RPMI7951 (cell line): ENCODE measurements around the gene MYADML2. TPM values are rescaled to one million over a fixed set of nuclear protein-coding genes. Genes with fewer than 3 reads are reported as not detected.
A peak's percentile ranks its signal among the peaks of the same experiment; 100 is the strongest.

Experiments
- DNase-seq: peaks from one replicate; pipeline ENCODE4 v3.0.0-alpha.2; 2012; ENCODE audit warnings: low read depth
- total RNA-seq: library from RNA; depleted of rRNA; stranded (reverse); fragments of >200 nt; shearing (Covaris generic); gene quantifications from 2 replicates; pipeline ENCODE4 v1.2.3, GENCODE V29; 2014; rRNA removed

MYADML2 gene
- total RNA-seq, 1 experiment from 2014 or later: not detected

DNA sequence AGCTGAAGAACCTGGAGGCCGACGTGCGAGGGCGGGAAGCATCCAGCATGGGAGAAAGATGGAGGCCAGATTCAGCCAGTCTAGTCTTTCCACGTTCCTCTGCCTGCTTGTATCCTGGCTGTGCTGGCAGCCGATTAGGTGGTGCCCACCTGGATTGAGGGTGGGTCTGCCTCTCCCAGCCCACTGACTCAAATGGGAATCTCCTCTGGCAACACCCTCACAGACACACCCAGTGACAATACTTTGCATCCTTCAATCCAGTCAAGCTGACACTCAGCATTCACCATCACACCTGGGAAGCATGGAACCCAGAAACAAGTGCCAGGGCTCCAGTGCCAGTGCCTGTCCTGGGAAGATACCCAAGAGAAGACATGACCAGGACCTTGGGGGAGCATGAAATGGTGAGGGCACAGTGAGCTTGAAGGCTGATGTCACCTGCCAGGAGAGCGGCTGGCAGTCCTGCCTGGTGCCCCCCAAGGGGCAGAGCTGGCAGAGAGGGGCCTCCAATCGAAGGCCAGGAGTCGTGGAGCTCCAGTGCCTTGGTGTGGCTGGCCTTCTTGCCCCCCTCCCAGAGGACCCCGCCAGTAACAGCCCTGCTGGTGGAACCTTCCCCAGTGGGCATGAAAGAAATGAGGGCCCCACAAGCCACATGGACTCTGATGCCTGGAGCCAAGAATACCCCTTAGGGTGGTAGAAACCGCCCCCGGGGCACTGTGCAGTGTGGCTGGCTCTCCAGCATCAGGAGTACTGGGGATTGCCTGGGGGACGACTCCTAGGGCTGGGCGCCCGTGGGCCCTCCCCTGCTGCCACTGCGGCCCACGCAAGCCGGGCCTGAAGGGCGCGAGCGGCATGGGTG lies 45.6 kb downstream of the MYADML2 start:
- no peak for DNase-seq

DNA sequence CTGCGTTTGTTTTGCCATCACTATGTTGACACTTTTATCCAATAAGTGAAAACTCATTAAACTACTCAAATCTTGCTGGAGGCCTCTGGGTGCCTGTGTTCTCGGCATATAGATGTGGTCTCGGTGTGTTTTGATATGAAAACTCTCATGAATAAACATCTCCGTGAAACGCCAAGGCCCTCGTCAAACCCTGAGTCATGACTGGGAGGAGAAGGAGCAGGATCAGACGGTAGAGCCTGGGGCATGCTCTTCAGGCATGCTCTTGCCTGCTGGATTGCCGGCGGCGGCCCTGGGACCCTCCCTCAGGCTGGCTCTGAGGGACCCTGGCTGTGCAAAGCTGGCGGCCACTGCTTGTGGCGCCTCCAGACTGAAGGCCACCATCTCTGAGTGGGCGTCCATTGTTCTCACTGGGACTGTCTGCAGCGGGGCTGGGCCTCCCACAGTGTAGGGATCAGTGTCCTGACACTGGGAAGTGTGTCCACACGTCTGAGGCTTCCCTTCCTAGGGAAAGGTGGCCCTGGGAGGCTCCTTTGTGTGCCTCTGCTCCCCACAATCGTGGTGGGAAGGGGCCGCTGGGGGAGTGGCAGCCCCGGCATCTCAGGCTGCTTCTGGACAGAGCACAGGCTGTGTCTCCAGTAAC lies 46.7 kb downstream of the MYADML2 start:
- DNase-seq: no peak

DNA sequence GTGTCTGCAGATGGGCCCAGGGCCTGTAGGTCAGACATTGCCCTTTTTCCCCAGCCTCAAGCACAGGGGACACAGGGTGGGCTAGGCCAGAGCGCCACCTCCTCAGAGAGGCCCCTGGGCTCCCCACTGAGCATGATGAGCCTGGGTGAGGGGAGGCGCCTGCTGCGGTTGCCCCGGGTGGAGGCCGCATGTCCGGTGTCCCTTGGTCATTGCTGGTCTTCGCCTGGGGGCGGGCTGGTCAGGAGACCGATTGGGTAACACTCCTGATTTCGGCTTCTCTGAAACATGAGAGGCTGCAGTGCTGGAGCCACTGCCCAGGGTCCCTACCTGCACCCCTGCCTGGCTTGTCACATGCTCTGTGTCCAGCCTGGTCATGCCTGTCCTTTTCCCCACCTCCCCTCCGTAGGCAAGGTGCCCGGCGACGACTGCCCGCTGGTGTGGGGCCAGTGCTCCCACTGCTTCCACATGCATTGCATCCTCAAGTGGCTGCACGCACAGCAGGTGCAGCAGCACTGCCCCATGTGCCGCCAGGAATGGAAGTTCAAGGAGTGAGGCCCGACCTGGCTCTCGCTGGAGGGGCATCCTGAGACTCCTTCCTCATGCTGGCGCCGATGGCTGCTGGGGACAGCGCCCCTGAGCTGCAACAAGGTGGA lies 47.4 kb downstream of the MYADML2 start:
- no peak for DNase-seq

DNA sequence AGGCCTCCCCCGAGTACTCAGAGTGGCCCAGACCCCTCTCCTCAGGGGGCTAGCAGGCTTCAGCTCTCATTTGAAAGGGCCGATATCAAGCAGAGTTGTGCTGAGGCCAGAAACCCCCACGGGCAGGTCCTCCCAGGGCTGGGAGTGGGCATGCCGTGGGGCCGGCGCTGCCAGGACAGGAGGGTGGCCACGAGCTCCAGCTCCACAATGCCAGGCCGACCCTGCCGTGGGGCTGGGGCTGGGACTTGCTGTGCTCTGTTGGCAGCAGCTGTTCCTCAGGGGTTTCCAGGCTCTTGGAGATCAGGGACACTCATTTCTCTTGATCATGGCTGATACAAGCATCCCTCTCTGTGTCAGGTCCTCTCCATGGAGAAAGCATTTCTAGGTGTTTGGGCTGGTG lies 48.1 kb downstream of the MYADML2 start:
- no peak for DNase-seq

DNA sequence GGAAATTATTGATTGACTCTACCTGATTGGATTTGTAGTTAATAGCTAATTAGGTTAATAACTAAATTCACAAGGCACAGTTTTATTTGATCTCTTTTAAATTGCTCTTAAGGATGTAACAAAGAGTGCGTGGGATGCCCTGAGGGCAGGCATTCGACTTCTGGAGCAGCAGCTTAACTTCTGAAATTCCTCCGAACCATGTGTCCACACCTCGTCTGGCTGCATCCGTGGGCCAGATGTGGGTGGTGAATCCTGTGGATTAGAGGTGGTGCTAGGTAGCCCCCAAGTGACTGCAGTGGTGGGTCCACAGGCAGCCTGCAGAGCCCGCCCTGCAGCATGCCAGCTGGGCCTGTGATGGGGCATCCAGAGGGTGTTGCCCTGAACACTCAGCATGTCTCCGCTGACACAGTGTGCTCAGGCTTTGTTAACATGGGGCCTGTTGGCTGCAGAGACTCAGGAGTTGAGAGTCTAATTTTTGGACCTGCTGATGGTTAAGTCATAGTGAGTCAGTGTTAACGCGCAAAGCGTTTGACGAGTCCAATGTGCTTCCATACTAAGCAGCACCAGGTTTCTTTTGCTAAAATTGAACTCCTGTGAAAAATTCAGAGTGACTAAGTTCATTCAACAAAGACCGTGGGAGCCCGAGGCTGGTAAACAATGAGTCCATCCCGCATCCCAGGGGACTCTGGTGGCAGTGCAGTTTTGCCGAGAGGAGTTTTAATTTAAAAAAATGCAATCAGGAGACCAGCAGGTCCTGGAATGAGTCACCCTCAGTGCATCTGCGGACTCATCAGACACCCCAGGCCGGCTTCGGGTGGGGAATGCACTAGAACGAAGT lies 48.8 kb downstream of the MYADML2 start:
- peak; percentile 94 for DNase-seq

DNA sequence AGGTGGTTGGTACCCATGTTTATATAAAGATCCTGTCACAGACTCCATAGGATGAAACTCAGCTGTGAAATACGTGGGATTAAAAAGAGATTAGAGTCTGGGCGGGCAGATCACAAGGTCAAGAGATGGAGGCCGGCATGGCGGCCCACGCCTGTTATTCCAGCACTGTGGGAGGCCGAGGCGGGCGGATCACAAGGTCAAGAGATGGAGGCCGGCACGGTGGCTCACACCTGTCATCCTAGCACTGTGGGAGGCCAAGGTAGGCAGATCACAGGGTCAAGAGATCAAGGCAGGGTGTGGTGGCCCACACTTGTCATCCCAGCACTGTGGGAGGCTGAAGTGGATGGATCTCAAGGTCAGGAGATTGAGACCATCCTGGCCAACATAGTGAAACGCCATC lies 51.6 kb downstream of the MYADML2 start:
- no peak for DNase-seq

DNA sequence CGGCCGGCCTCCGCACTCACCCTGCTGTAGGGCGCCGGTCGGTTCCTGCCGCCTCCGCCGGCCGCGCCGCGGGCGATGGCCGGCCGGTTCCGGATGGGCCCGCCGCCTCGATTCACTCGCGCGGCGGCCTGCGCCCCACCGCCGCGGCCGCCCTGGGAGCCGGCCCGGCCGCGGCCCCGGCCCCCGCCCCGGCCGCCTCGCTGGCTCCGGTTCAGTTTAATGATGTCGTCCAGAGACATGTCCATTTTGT lies 55.8 kb downstream of the MYADML2 start:
- DNase-seq: no peak

DNA sequence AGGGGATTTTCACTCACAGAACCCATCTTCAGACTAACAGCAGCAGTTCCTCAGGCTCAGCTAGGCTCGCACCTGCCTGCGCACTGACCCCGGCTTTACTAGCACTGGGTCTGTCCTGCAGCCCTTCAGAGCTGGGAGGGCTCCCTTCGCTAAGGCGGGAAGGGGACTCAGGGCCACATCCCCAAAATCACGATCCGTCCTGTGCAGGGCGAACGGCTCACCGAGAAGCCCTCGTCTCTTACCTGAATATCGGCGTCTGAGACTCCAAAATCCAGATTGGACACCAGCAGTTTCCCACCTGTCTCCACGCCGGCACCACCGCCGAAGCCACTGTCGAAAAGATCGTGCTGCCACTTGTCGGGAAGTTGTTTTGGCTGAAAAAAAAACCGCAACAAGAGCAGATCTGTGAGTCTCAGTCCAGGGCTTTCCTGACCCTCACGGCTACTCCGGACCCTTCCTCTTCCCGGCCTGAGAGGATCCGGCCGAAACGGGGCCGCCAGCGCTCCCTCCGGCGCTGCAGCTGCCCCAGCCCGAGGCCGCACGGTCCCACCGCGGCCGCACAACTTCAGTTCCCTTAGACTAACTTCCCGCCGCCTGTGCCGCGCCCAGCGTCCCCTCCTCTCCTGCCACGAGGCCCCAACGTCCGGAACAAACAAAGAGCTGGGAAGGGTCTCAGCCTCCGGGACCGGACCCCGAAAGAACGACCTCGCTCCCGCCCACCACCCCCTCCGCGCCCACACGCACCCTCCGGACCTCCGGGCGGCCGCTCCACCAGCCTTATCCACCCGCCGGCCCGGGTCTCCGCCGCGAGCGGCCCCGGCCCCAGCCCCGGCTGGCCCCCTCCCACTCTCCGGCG lies 56.4 kb downstream of the MYADML2 start:
- DNase-seq: no peak

Other genes with a start within 250 kb of the MYADML2 start
- gene MRPL12, start 243.9 kb downstream of the MYADML2 start, total RNA-seq: 12.6 and 13.0 TPM in 2 replicates
- gene SLC25A10, start 234.9 kb downstream of the MYADML2 start, total RNA-seq: 45.9 and 53.0 TPM in 2 replicates
- gene GCGR, start 143.1 kb downstream of the MYADML2 start, total RNA-seq: not detected in 2 replicates
- 34.1 and 48.1 TPM in 2 replicates for gene MCRIP1, start 113.9 kb downstream of the MYADML2 start, total RNA-seq
- gene PPP1R27, start 112.2 kb downstream of the MYADML2 start, total RNA-seq: not detected in 2 replicates
- 666 and 757 TPM in 2 replicates for gene P4HB, start 86.7 kb downstream of the MYADML2 start, total RNA-seq
- 137 and 170 TPM in 2 replicates for gene ARHGDIA, start 75.9 kb downstream of the MYADML2 start, total RNA-seq
- 159 and 274 TPM in 2 replicates for gene ALYREF, start 55.6 kb downstream of the MYADML2 start, total RNA-seq
- 241 and 342 TPM in 2 replicates for gene ANAPC11, start 55.5 kb downstream of the MYADML2 start, total RNA-seq
- gene NPB, start 45.0 kb downstream of the MYADML2 start, total RNA-seq: 3.7 and 3.9 TPM in 2 replicates
- gene PCYT2, start 35.8 kb downstream of the MYADML2 start, total RNA-seq: 39.7 and 45.7 TPM in 2 replicates
- 10.0 and 10.1 TPM in 2 replicates for gene SIRT7, start 29.1 kb downstream of the MYADML2 start, total RNA-seq
- 10.1 TPM in 2 replicates for gene MAFG, start 19.5 kb downstream of the MYADML2 start, total RNA-seq
- 36.4 and 53.4 TPM in 2 replicates for gene PYCR1, start 9.9 kb downstream of the MYADML2 start, total RNA-seq
- 0.24 TPM in 1 of 2 replicates, not detected in the other for gene NOTUM, start 14.0 kb upstream of the MYADML2 start, total RNA-seq
- 18.1 and 18.5 TPM in 2 replicates for gene ASPSCR1, start 30.4 kb upstream of the MYADML2 start, total RNA-seq
- 119 and 144 TPM in 2 replicates for gene CENPX, start 75.6 kb upstream of the MYADML2 start, total RNA-seq
- 8.1 and 17.6 TPM in 2 replicates for gene LRRC45, start 76.1 kb upstream of the MYADML2 start, total RNA-seq
- 10.7 and 13.1 TPM in 2 replicates for gene RAC3, start 84.4 kb upstream of the MYADML2 start, total RNA-seq
- gene DCXR, start 90.5 kb upstream of the MYADML2 start, total RNA-seq: 82.2 and 86.2 TPM in 2 replicates
- gene RFNG, start 104.6 kb upstream of the MYADML2 start, total RNA-seq: 12.9 and 14.3 TPM in 2 replicates
- gene GPS1, start 104.7 kb upstream of the MYADML2 start, total RNA-seq: 84.0 and 94.3 TPM in 2 replicates
- 34.0 and 39.3 TPM in 2 replicates for gene DUS1L, start 118.6 kb upstream of the MYADML2 start, total RNA-seq
- 26.4 and 28.7 TPM in 2 replicates for gene FASN, start 151.0 kb upstream of the MYADML2 start, total RNA-seq